T-helper 9 cell (primary cell): ENCODE measurements around the gene RIMBP2.
"Not testable (repeated sequence)": the region's sequence is repeated elsewhere in the genome, so short reads cannot be mapped to it uniquely, and the experiment has no call there.

Experiments
- DNase-seq: peaks from one replicate; pipeline ENCODE4 v3.0.0-alpha.2; 2020

Gene RIMBP2

GRCh38 chr12:130703733-130704375 is 12.2 kb downstream of the RIMBP2 start:
- no peak for DNase-seq

DNA sequence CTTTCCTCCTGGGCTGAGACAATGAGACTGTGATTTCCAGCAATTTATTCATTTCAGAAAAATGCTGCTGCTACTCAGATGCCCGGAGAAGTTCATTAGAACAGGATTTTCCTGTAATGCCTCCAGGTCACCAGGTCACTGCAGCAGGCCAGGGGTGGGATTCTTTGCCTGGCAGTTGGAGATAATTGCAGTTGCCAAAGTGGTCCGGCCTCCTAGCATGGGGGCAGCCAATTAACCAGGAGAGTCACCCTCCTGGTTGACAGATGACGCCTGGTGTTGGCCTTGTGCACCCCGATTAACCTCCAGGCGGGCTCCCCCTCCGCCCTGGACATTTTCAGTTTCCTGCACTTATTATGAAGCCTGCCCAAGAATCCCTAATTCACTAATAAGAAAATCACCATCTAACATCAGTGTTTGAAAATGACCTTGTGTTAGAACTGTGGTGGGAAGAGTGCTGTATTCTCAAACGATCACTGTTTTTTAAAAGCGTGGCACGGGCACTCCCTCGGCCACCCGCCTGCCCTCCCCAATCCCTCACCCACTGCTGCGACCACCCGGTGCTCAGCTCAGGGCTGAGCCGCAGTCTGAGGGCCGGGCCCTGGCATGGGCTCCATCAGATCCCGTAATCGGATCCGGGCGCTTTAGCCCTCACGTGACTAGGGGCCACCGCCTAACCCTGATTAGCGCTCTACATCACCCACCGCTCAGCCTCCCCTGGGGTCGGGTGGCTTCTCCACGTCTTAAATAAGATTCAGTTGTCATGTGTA is 12.9 kb downstream of the RIMBP2 start:
- no peak for DNase-seq

DNA sequence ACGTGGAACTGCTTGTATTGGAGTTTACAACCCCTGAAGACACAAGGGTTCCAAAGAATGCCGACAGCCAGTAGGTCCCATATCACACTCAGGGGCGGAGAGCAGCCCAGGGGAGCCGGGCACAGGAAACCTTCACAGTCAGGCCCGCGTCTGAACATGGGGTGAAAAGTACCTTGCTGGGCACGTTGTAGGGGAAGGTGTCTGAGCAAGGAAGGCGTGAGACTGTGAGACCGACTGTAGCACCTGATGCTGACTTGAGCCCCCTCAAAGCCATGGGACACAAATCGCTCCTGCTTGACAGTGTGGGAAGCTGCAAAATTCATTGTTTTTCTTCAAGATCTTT is 14.7 kb downstream of the RIMBP2 start:
- DNase-seq: no peak

DNA sequence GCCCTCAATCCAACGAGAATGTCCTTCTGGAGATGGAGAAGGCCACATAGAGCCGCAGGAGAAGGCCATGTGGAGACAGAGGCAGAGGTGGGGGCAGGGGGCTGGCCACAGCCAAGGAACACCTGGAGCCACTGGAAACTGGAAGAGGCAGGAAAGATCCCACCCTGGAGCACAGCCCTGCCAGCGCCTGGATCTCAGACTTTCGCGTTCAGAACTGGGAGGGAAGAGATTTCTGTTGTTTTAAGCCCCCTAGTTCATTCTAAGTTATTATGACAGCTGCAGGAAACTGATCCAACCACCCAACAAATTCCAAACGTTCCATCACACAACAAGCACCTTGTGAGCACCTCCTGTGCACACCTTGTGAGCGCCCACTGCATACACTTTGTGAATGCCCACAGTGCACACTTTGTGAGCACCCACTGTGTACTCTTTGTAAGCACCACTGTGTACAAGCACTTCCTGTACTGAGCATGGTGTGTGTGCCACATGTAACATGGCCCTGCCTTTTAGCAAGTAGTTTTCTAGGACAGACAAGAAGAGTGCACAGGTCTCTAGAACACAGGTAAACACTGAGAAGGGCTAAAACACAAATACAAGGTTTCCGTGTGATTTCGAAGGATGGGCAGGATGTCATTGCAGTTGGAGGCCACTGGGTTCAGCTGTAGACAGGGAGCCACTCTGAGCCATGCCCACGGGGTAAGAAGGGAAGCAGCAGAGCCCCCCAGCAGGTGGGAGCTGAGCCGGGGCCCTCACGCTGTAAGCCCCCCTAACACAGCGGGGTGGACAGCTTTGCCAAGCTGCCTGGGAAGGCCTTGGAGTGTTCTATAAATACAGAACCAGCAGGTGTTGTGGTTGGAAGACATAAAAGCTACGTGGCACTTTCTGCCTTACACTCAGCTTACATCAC is 15.4 kb downstream of the RIMBP2 start:
- no peak for DNase-seq

DNA sequence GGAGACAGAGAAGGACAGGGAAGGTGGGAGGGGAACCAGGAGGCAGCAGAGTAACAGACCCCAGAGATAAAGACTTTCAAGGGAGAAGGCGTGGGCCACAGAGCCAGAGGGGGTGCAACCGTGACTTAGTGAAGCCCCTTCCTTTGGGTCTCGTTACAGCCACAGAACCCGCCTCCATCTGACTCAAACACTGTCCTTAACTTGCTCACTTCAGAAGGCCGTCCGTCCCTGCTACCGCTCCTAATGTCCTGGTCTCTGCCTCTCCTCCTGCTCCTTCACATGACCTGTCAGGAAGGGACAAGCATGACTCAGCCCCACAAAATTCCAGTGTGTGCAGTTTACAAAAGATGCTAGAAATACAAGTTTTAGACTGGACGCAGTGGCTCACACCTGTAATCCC is 18.0 kb downstream of the RIMBP2 start:
- DNase-seq: no peak

- no peak for DNase-seq
Observed at GRCh38 chr12:130696379-130697100, 19.6 kb downstream of the RIMBP2 start.

- no peak for DNase-seq
Observed at GRCh38 chr12:130695061-130695460, 21.0 kb downstream of the RIMBP2 start.

DNA sequence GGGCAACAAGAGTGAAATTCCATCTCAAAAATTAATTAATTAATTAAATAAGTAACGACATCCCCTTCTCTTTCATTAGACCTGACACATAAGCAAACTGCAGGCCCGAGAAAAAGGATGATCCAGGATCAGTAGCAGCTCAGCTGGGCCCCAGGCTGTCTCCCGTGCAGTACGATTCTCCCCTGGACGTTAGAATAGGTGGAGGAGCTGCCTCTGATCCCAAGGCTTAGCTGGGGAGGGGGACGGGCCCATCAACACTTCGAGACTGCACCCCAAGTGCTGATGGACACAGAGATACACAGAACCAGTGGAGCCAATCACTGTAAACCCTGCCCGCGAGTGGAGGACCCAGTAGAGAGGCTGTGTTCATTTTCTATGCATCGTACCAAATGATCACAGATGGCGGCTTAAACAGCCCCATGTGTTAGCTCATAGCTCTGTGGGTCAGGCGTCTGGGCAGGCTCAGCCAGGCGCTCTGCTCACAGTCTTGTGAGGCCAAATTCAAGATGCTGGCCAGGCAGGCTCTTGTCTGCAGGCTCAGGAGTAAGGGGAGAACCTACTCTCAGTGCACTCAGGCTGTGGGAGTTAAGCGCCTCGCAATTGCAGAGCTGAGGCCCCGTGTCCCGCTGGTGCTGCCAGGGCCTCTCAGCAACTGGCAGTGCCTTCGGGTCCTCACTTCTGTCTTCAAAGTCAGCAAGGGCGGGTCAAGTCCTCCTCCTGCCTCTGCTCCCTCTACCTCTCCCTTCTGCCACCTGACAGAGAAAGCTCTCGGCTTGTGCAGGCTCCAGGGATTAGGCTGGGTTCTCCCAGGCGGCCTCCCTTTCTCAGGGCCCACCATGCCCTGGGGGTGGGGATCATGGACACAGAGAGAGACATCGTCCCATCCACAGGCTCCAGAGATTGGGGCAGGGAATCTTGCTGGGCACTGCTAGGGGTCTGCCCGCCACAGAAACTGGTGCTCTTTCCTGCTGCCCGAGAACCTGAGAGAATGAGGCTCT is 26.4 kb downstream of the RIMBP2 start:
- no peak for DNase-seq

DNA sequence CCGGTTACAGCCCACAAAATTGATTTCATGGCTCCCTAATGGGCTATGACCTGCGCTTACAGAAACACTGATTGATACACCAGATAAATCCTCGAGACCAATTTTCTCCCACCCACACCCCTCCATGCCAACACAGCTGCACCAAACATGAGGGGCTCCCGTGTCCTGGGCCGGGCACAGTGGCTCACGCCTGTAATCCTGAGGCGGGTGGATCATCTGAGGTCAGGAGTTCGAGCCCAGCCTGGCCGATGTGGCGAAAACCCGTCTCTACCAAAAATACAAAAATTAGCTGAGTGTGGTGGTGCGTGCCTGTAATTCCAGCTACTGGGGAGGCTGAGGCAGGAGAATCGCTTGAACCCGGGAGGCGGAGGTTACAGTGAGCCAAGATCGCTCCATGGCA is 27.1 kb downstream of the RIMBP2 start:
- not testable (repeated sequence) for DNase-seq

- DNase-seq: no peak
Observed at GRCh38 chr12:130687796-130688778, 28.0 kb downstream of the RIMBP2 start.

DNA sequence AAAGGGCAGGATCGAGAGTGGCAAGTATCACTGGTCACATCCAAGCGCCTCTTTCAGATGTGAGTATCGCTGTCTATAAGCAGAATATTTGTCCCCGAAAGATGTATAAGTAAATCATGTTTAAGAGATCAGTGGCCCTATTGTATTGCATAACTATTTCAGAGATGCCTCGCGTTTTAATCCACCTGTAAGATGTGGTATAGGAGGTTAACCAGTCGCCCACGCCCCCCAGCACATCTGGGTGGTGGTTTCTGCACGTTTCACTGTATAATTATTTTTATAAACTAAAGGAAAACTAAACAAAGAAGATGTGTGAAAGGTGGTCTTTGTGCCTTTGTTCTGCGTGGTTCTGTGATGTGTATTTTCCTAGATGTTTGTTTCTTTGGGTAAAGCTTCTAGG is 28.9 kb downstream of the RIMBP2 start:
- no peak for DNase-seq

DNA sequence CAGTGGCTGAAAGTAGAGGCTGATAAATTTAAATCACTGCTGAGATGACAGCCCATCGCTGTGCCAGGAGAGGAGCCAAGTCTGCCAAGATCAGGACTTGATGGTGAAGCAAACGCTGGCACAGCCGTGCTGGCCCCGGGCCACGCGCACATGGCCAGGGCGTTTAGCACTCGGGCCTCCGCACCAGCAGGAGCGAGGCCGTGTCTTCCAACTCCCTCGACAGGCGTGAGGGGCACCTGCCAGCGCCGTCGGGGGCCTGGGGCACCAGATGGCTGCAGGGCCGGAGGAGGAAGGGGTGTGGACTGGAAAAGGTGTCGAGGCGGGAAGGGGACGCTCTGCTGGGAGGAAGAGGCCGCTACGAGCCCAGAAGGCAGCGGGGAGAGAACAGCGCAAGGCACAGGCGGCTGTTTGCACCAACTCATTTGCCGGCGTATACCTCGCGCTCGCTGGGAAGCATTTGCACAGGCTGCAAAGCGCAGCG is 29.5 kb downstream of the RIMBP2 start:
- no peak for DNase-seq

GRCh38 chr12:130685850-130686249 is 30.2 kb downstream of the RIMBP2 start:
- no peak for DNase-seq

DNA sequence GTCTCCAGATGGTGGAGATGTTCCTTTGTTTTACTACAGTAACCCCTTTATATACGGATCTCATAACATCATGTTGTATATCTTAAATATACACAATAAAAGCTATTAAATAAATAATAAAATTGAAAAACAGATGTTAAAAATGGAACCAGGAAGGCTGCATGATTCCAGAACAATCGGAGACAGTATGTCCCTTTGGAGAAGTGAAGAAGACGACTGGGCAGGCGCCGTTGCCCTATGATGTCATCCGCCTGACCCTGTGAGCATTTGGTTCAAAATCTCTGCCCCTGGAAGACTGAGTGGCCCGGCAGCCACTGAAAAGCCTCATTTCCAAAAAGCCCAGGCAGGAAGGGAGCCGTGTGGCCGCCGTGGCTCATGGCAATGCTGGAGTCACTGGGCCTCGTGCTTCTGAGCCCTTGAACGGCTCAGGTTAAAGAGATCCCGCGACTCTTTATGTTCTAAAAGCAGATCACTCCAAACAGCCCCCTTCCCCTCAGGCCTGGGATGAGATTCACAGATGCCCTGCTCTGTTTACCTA is 30.8 kb downstream of the RIMBP2 start:
- no peak for DNase-seq

GRCh38 chr12:130683811-130684210 is 32.3 kb downstream of the RIMBP2 start:
- DNase-seq: no peak

- no peak for DNase-seq
Observed at GRCh38 chr12:130683080-130683479, 33.0 kb downstream of the RIMBP2 start.

DNA sequence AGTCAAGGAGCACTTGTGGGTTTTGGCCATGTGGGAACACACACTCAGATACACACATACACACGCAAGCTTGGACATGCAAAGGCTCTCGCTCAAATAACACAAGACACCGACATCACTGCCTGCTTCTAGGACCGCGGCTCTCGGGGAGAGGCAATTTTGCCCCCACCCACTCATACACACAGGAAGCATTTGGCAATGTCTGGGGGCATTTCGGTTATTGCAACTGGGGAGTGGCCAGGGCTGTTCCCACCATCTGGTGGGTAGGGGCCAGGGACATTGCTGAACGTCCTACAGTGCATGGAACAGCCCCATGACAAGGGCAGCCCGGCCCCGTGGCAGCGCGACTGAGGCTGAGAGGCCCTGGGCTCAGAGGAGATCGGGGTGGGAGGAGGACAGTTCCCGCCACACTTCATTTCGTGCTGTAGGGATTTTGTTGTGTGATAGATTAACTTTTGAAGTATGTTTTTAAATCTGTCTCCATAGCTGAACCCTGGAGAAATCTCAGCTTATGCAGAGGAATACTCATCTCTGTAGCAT is 35.6 kb downstream of the RIMBP2 start:
- no peak for DNase-seq

DNA sequence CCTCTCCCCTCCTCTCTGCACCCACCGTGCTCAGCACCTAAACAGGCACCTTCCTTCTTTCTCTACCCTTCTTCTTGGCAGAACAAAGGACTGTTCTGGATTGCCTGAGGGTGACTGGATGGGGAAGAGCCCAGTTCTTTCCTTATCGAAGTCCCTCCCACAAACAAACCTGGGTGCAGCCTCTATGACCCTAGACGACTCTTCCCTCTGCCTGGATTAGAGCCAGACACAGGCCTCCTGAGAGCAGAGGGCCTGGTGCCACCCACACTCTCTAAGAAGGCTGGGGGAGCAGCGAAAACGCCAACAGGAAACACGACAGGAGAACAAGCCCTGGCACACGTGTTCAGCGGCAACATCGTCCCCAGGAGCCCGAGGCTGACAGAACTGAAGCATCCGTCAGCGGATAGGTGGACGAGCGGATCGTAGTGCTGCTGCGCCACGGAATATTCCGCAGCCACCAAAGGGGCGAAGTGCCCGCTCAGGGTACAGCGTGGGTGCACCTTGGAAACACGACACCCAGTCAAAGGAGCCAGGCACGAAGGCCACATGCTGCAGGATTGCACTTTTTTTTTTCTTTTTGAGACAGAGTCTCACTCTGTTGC is 38.0 kb downstream of the RIMBP2 start:
- no peak for DNase-seq

- DNase-seq: no peak
Observed at GRCh38 chr12:130675791-130676190, 40.3 kb downstream of the RIMBP2 start.
